ENCODE results near the gene RABGAP1L.
"Not testable (repeated sequence)": the region's sequence is repeated elsewhere in the genome, so short reads cannot be mapped to it uniquely, and the experiment has no call there.

RABGAP1L gene

DNA sequence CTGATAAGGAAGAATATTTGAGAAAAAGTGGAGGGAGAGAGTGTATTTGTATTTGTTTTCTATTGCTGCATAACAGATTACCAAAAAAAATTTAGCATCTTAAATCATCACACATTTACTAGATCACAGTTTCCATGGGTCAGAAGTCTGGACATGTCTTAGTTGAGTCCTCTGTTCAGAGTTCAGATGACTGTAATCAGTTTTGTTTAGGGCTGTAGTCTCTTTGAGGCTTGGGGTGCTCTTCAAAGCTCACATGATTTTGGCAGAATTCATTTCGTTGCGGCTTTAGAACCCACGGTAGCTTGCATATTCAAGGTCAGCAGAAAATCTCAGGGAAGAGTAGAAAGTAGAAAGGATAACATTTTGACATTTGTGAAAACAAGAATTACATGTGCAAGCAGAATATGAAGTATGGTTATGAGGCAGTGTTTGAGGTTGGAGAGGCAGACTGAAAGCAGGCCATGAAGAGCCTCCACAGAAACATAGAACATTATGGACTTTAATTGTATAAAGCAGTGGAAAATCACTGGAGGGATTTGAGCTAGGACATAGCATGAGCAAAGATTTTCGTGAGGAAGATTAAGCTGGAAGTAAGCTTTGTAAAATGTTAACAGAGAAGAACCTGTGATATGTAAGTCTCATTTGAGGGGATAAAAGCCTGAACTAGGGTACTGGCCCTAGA is 177.8 kb downstream of the RABGAP1L start (continued):
- TF ChIP-seq, protein P1, sequence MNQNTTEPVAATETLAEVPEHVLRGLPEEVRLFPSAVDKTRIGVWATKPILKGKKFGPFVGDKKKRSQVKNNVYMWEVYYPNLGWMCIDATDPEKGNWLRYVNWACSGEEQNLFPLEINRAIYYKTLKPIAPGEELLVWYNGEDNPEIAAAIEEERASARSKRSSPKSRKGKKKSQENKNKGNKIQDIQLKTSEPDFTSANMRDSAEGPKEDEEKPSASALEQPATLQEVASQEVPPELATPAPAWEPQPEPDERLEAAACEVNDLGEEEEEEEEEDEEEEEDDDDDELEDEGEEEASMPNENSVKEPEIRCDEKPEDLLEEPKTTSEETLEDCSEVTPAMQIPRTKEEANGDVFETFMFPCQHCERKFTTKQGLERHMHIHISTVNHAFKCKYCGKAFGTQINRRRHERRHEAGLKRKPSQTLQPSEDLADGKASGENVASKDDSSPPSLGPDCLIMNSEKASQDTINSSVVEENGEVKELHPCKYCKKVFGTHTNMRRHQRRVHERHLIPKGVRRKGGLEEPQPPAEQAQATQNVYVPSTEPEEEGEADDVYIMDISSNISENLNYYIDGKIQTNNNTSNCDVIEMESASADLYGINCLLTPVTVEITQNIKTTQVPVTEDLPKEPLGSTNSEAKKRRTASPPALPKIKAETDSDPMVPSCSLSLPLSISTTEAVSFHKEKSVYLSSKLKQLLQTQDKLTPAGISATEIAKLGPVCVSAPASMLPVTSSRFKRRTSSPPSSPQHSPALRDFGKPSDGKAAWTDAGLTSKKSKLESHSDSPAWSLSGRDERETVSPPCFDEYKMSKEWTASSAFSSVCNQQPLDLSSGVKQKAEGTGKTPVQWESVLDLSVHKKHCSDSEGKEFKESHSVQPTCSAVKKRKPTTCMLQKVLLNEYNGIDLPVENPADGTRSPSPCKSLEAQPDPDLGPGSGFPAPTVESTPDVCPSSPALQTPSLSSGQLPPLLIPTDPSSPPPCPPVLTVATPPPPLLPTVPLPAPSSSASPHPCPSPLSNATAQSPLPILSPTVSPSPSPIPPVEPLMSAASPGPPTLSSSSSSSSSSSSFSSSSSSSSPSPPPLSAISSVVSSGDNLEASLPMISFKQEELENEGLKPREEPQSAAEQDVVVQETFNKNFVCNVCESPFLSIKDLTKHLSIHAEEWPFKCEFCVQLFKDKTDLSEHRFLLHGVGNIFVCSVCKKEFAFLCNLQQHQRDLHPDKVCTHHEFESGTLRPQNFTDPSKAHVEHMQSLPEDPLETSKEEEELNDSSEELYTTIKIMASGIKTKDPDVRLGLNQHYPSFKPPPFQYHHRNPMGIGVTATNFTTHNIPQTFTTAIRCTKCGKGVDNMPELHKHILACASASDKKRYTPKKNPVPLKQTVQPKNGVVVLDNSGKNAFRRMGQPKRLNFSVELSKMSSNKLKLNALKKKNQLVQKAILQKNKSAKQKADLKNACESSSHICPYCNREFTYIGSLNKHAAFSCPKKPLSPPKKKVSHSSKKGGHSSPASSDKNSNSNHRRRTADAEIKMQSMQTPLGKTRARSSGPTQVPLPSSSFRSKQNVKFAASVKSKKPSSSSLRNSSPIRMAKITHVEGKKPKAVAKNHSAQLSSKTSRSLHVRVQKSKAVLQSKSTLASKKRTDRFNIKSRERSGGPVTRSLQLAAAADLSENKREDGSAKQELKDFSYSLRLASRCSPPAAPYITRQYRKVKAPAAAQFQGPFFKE (tag by site-specific recombination; IDR thresholded peaks at IDR 0.05; ENCODE audit: borderline replicate concordance) = no peak
- TF ChIP-seq ZNF660 (tag by site-specific recombination; IDR thresholded peaks at IDR 0.05) = no peak
- TF ChIP-seq IKZF3 (tag by site-specific recombination; IDR thresholded peaks at IDR 0.05) = no peak
- no peak for TF ChIP-seq KLF8 (tag by site-specific recombination; IDR thresholded peaks at IDR 0.05)
- no peak for TF ChIP-seq ZNF560 (tag by site-specific recombination; IDR thresholded peaks at IDR 0.05; ENCODE audit: borderline replicate concordance)
- TF ChIP-seq, protein P2, sequence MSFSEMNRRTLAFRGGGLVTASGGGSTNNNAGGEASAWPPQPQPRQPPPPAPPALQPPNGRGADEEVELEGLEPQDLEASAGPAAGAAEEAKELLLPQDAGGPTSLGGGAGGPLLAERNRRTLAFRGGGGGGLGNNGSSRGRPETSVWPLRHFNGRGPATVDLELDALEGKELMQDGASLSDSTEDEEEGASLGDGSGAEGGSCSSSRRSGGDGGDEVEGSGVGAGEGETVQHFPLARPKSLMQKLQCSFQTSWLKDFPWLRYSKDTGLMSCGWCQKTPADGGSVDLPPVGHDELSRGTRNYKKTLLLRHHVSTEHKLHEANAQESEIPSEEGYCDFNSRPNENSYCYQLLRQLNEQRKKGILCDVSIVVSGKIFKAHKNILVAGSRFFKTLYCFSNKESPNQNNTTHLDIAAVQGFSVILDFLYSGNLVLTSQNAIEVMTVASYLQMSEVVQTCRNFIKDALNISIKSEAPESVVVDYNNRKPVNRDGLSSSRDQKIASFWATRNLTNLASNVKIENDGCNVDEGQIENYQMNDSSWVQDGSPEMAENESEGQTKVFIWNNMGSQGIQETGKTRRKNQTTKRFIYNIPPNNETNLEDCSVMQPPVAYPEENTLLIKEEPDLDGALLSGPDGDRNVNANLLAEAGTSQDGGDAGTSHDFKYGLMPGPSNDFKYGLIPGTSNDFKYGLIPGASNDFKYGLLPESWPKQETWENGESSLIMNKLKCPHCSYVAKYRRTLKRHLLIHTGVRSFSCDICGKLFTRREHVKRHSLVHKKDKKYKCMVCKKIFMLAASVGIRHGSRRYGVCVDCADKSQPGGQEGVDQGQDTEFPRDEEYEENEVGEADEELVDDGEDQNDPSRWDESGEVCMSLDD (tag by site-specific recombination; IDR thresholded peaks at IDR 0.05) = no peak
- TF ChIP-seq, protein P3, sequence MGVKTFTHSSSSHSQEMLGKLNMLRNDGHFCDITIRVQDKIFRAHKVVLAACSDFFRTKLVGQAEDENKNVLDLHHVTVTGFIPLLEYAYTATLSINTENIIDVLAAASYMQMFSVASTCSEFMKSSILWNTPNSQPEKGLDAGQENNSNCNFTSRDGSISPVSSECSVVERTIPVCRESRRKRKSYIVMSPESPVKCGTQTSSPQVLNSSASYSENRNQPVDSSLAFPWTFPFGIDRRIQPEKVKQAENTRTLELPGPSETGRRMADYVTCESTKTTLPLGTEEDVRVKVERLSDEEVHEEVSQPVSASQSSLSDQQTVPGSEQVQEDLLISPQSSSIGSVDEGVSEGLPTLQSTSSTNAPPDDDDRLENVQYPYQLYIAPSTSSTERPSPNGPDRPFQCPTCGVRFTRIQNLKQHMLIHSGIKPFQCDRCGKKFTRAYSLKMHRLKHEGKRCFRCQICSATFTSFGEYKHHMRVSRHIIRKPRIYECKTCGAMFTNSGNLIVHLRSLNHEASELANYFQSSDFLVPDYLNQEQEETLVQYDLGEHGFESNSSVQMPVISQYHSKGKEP (tag by site-specific recombination; IDR thresholded peaks at IDR 0.05) = no peak
- TF ChIP-seq ZNF366 (tag by site-specific recombination; conservative IDR thresholded peaks at IDR 0.05) = no peak
- TF ChIP-seq YY1 (tag by site-specific recombination; IDR thresholded peaks at IDR 0.05) = no peak
- TF ChIP-seq, protein P4, sequence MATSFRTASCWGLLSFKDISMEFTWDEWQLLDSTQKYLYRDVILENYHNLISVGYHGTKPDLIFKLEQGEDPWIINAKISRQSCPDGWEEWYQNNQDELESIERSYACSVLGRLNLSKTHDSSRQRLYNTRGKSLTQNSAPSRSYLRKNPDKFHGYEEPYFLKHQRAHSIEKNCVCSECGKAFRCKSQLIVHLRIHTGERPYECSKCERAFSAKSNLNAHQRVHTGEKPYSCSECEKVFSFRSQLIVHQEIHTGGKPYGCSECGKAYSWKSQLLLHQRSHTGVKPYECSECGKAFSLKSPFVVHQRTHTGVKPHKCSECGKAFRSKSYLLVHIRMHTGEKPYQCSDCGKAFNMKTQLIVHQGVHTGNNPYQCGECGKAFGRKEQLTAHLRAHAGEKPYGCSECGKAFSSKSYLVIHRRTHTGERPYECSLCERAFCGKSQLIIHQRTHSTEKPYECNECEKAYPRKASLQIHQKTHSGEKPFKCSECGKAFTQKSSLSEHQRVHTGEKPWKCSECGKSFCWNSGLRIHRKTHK (tag by site-specific recombination; IDR thresholded peaks at IDR 0.05) = no peak
- TF ChIP-seq ZNF138 (tag by site-specific recombination; IDR thresholded peaks at IDR 0.05; ENCODE audit: borderline replicate concordance) = no peak

DNA sequence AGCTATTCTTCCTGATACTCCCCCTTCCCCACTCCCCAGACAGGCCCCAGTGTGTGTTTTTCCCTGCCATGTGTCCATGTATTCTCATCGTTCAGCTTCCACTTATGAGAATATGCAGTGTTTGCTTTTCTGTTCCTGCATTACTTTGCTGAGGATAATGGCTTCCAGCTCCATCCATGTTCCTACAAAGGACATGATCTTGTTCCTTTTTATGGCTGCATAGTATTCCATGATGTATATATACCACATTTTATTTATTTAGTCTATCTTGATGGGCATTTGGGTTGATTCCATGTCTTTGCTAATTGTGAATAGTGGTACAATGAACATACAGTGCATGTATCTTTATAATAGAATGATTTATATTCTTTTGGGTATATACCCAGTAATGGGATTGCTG is 181.1 kb downstream of the RABGAP1L start:
- H3K27ac ChIP-seq (ENCODE audit: extremely low read depth, low read depth, low read length); H3K4me3 ChIP-seq (ENCODE audit: low read depth, low read length); H3K4me1 ChIP-seq (ENCODE audit: control insufficient read depth, insufficient read depth, low read length); CTCF ChIA-PET; H3K9me3 ChIP-seq (ENCODE audit: control insufficient read depth, insufficient read depth, low read depth, low read length); H3K36me3 ChIP-seq (ENCODE audit: control insufficient read depth in 2 of 2, insufficient read depth in 1 of 2, low read length in 2 of 2); POLR2A ChIA-PET: not testable (repeated sequence)
- peak; percentile 69 for TF ChIP-seq ZNF146 (tag by site-specific recombination; IDR thresholded peaks at IDR 0.05)

Data from HEK293 (cell line).